Common myeloid progenitor, CD34-positive (primary cell): ENCODE data around the gene SLC6A12.

Experiments used
- CTCF ChIA-PET: fragments of 350-600 bp; sonication (Branson Sonifier 250); formaldehyde crosslinking; loops from one replicate; lab custom pipeline; 2021; ENCODE audit warnings: antibody characterized with exemption; lab: Charles Lee
- POLR2A ChIA-PET: fragments of 350-600 bp; sonication (Branson Sonifier 250); formaldehyde crosslinking; loops from one replicate; lab custom pipeline; 2021; ENCODE audit warnings: antibody characterized with exemption; lab: Charles Lee
- DNase-seq, 3 donors: peaks; one replicate each; pipeline versions ENCODE4 v3.0.0 to v3.0.0-alpha.2; 2013
- H3K27ac ChIP-seq, 2 experiments: 1 replicate in 1 of 2; 2 replicates in 1 of 2; pipeline ENCODE4 v1.7.0; 2013; ENCODE audit warnings: inconsistent platforms in 2 of 2, low read length in 2 of 2, mild to moderate bottlenecking in 2 of 2, low read depth in 1 of 2, moderate library complexity in 1 of 2; ENCODE audit not compliant: severe bottlenecking in 2 of 2, insufficient read depth in 1 of 2, poor library complexity in 1 of 2
- H3K27me3 ChIP-seq, 5 experiments: replicated peaks in 2 of 5; 1 replicate in 3 of 5; 2 replicates in 2 of 5; pipeline versions ENCODE4 v1.6.1 to v1.7.0; 2013; ENCODE audit warnings: low read length in 4 of 5, mild to moderate bottlenecking in 2 of 5, moderate library complexity in 2 of 5, inconsistent platforms in 1 of 5; ENCODE audit not compliant: insufficient read depth in 5 of 5, control insufficient read depth in 4 of 5
- H3K36me3 ChIP-seq, 4 experiments: 1 replicate in 2 of 4; 2 replicates in 2 of 4; pipeline versions ENCODE4 v1.6.1 to v1.7.0; 2013; ENCODE audit warnings: low read length in 3 of 4, control low read depth in 1 of 4, mild to moderate bottlenecking in 1 of 4; ENCODE audit not compliant: control insufficient read depth in 4 of 4, insufficient read depth in 4 of 4
- H3K4me1 ChIP-seq, 4 experiments: 1 replicate in 3 of 4; 2 replicates in 1 of 4; pipeline versions ENCODE4 v1.6.1 to v1.7.1; 2013; ENCODE audit warnings: low read length in 3 of 4, mild to moderate bottlenecking in 3 of 4, control low read depth in 1 of 4, inconsistent platforms in 1 of 4, moderate library complexity in 1 of 4; ENCODE audit not compliant: control insufficient read depth in 4 of 4, insufficient read depth in 4 of 4; ENCODE audit errors: control extremely low read depth in 1 of 4
- H3K4me3 ChIP-seq, 7 experiments: 1 replicate in 4 of 7; 2 replicates in 3 of 7; pipeline versions ENCODE4 v1.5.1 to v1.7.0; 2013; ENCODE audit warnings: mild to moderate bottlenecking in 7 of 7, low read length in 6 of 7, moderate library complexity in 6 of 7, inconsistent platforms in 2 of 7, low read depth in 2 of 7, control low read depth in 1 of 7; ENCODE audit not compliant: insufficient read depth in 4 of 7, control insufficient read depth in 1 of 7; ENCODE audit errors: extremely low read depth in 1 of 7
- H3K9me3 ChIP-seq, 5 experiments: 1 replicate in 4 of 5; 2 replicates in 1 of 5; pipeline versions ENCODE4 v1.6.1 to v1.7.1; 2013; ENCODE audit warnings: low read length in 4 of 5, mild to moderate bottlenecking in 2 of 5, inconsistent platforms in 1 of 5, low read depth in 1 of 5, moderate library complexity in 1 of 5; ENCODE audit not compliant: control insufficient read depth in 4 of 5, insufficient read depth in 2 of 5; ENCODE audit errors: control extremely low read depth in 1 of 5
- WGBS: methylation state at CpG from one replicate; pipeline ENCODE4 v1.1.5; 2013; ENCODE audit not compliant: insufficient coverage; 5-methylcytosine and 5-hydroxymethylcytosine counted together

Gene SLC6A12

GRCh38 chr12:182381-182892 is 31.5 kb downstream of the SLC6A12 start:
- ChIA-PET CTCF (no interaction called here), POLR2A (no interaction called here)
- H3K27ac ChIP-seq: no peak overlapping the region
- no peaks in the 10 kb centered on the region for H3K27me3 ChIP-seq
- no peak overlapping the region for H3K4me3 ChIP-seq
- 88% methylated on average over 6 of the region's 10 CpGs for WGBS
- H3K36me3 ChIP-seq: no peaks in the 10 kb centered on the region
- H3K9me3 ChIP-seq: no peaks in the 10 kb centered on the region
- peaks cover 4 to 58% (median 48%) of the 10 kb centered on the region in 4 experiments for H3K4me1 ChIP-seq
- DNase-seq: peak in 2 of 3 donors; percentile 60 to 73

GRCh38 chr12:181921-182320 is 32.0 kb downstream of the SLC6A12 start:
- no peaks in the 10 kb centered on the region for H3K27me3 ChIP-seq
- POLR2A ChIA-PET: no interaction called here
- peaks cover 4 to 61% (median 48%) of the 10 kb centered on the region in 4 experiments for H3K4me1 ChIP-seq
- no peaks in the 10 kb centered on the region for H3K36me3 ChIP-seq
- no peak overlapping the region for H3K27ac ChIP-seq
- DNase-seq: no peak
- no peaks in the 10 kb centered on the region for H3K9me3 ChIP-seq
- H3K4me3 ChIP-seq: no peak overlapping the region
- WGBS: 84% methylated on average over 10 of the region's 17 CpGs
- CTCF ChIA-PET: no interaction called here

GRCh38 chr12:180445-180844 is 33.5 kb downstream of the SLC6A12 start:
- H3K9me3 ChIP-seq: no peaks in the 10 kb centered on the region
- H3K27ac ChIP-seq: no peak overlapping the region
- H3K27me3 ChIP-seq: no peaks in the 10 kb centered on the region
- 0% methylated on average over 8 of the region's 8 CpGs for WGBS
- ChIA-PET POLR2A (interaction anchor here (1.0 to 1.6 kb wide), 2 partner anchors 9 kb away, joined by 4 to 8 read pairs; no protein-coding TSS in a partner anchor), CTCF (interaction anchor here (1.1 to 3.9 kb wide), 7 partner anchors 8 to 29 kb away, joined by 3 to 15 read pairs (median 8); no protein-coding TSS in a partner anchor)
- H3K36me3 ChIP-seq: no peaks in the 10 kb centered on the region
- peaks cover 4 to 69% (median 44%) of the 10 kb centered on the region in 4 experiments for H3K4me1 ChIP-seq
- DNase-seq: peak; percentile 45 to 87 (median 81)
- no peak overlapping the region for H3K4me3 ChIP-seq

GRCh38 chr12:179885-180284 is 34.1 kb downstream of the SLC6A12 start:
- ChIA-PET CTCF (interaction anchor here (1.0 to 3.9 kb wide), 10 partner anchors 8 to 28 kb away, joined by 3 to 20 read pairs (median 7); no protein-coding TSS in a partner anchor), POLR2A (interaction anchor here (1.0 to 1.6 kb wide), 2 partner anchors 8 to 9 kb away, joined by 4 to 8 read pairs; no protein-coding TSS in a partner anchor)
- Histone ChIP-seq H3K27ac (no peak overlapping the region), H3K4me1 (peaks cover 4 to 63% (median 38%) of the 10 kb centered on the region in 4 experiments), H3K27me3 (no peaks in the 10 kb centered on the region), H3K9me3 (no peaks in the 10 kb centered on the region), H3K4me3 (no peak overlapping the region), H3K36me3 (no peaks in the 10 kb centered on the region)
- DNase-seq: no peak
- WGBS: 97% methylated on average over 4 of the region's 5 CpGs

- Histone ChIP-seq H3K9me3 (no peaks in the 10 kb centered on the region), H3K36me3 (no peaks in the 10 kb centered on the region), H3K4me1 (peaks cover 4 to 60% (median 35%) of the 10 kb centered on the region in 4 experiments), H3K4me3 (no peak overlapping the region), H3K27ac (no peak overlapping the region), H3K27me3 (no peaks in the 10 kb centered on the region)
- POLR2A ChIA-PET: interaction anchor here (1.6 kb wide), 1 partner anchor 10 kb away, joined by 4 read pairs; no protein-coding TSS in a partner anchor
- no peak for DNase-seq
- WGBS: 91% methylated on average over 10 of the region's 11 CpGs
- CTCF ChIA-PET: interaction anchor here (1.0 to 3.9 kb wide), 9 partner anchors 9 to 40 kb away, joined by 3 to 20 read pairs (median 8); no protein-coding TSS in a partner anchor
Measured at GRCh38 chr12:179131-179884, 34.6 kb downstream of the SLC6A12 start.

GRCh38 chr12:178829-179109 is 35.2 kb downstream of the SLC6A12 start:
- WGBS: 93% methylated on average over 3 of the region's 3 CpGs
- ChIA-PET CTCF (interaction anchor here (1.3 to 3.9 kb wide), 7 partner anchors 8 to 41 kb away, joined by 4 to 20 read pairs (median 9); no protein-coding TSS in a partner anchor), POLR2A (no interaction called here)
- no peaks in the 10 kb centered on the region for H3K9me3 ChIP-seq
- no peak for DNase-seq
- no peaks in the 10 kb centered on the region for H3K36me3 ChIP-seq
- peaks cover 4 to 64% (median 37%) of the 10 kb centered on the region in 4 experiments for H3K4me1 ChIP-seq
- H3K4me3 ChIP-seq: no peak overlapping the region
- no peak overlapping the region for H3K27ac ChIP-seq
- no peaks in the 10 kb centered on the region for H3K27me3 ChIP-seq
